ENCODE measurements around the gene FOXG1.

FOXG1 gene

GRCh38 chr14:28783664-28784063 lies 17.1 kb downstream of the FOXG1 start:
- no peak for DNase-seq
- H3K27ac ChIP-seq, result no peak overlapping the region
- TF ChIP-seq CTCF (IDR thresholded peaks at IDR 0.05; ENCODE audit: low read depth, low read length), result no peak
- H3K9me3 ChIP-seq (ENCODE audit: severe bottlenecking), result peaks cover 8% of the 10 kb centered on the region
- no peaks in the 10 kb centered on the region for H3K27me3 ChIP-seq (ENCODE audit: insufficient read depth, low read depth, severe bottlenecking)
- no peak overlapping the region for H3K4me3 ChIP-seq (ENCODE audit: low read depth, low read length)
- no peaks in the 10 kb centered on the region for H3K36me3 ChIP-seq

GRCh38 chr14:28784096-28785048 lies 17.8 kb downstream of the FOXG1 start:
- Histone ChIP-seq H3K27ac (peak overlapping the region; percentile 78), H3K4me3 (ENCODE audit: low read depth, low read length) (peak overlapping the region; percentile 60), H3K36me3 (no peaks in the 10 kb centered on the region), H3K9me3 (ENCODE audit: severe bottlenecking) (peaks cover 8% of the 10 kb centered on the region), H3K27me3 (ENCODE audit: insufficient read depth, low read depth, severe bottlenecking) (no peaks in the 10 kb centered on the region)
- DNase-seq, result no peak
- TF ChIP-seq CTCF (IDR thresholded peaks at IDR 0.05; ENCODE audit: low read depth, low read length), result no peak

- Histone ChIP-seq H3K27ac (peak overlapping the region; percentile 78), H3K27me3 (ENCODE audit: insufficient read depth, low read depth, severe bottlenecking) (no peaks in the 10 kb centered on the region), H3K36me3 (no peaks in the 10 kb centered on the region), H3K9me3 (ENCODE audit: severe bottlenecking) (peaks cover 8% of the 10 kb centered on the region), H3K4me3 (ENCODE audit: low read depth, low read length) (peak overlapping the region; percentile 60)
- DNase-seq, result peak; percentile 89
- TF ChIP-seq CTCF (IDR thresholded peaks at IDR 0.05; ENCODE audit: low read depth, low read length), result no peak
These were observed 18.7 kb downstream of the FOXG1 start for GRCh38 chr14:28785096-28785952.

GRCh38 chr14:28807518-28807917 lies 40.9 kb downstream of the FOXG1 start:
- H3K4me3 ChIP-seq (ENCODE audit: low read depth, low read length), result no peak overlapping the region
- no peak for TF ChIP-seq CTCF (IDR thresholded peaks at IDR 0.05; ENCODE audit: low read depth, low read length)
- H3K9me3 ChIP-seq (ENCODE audit: severe bottlenecking), result no peaks in the 10 kb centered on the region
- no peaks in the 10 kb centered on the region for H3K27me3 ChIP-seq (ENCODE audit: insufficient read depth, low read depth, severe bottlenecking)
- DNase-seq, result no peak
- H3K36me3 ChIP-seq, result no peaks in the 10 kb centered on the region
- no peak overlapping the region for H3K27ac ChIP-seq

- DNase-seq, result no peak
- Histone ChIP-seq H3K27me3 (ENCODE audit: insufficient read depth, low read depth, severe bottlenecking) (no peaks in the 10 kb centered on the region), H3K27ac (no peak overlapping the region), H3K36me3 (no peaks in the 10 kb centered on the region), H3K9me3 (ENCODE audit: severe bottlenecking) (no peaks in the 10 kb centered on the region), H3K4me3 (ENCODE audit: low read depth, low read length) (no peak overlapping the region)
- TF ChIP-seq CTCF (IDR thresholded peaks at IDR 0.05; ENCODE audit: low read depth, low read length), result no peak
These were observed 47.2 kb downstream of the FOXG1 start for GRCh38 chr14:28813810-28814209.
